IMR-90 (cell line): ENCODE data around the gene ALDH3B2. TPM values are rescaled to one million over a fixed set of nuclear protein-coding genes. Genes with fewer than 3 reads are reported as not detected.

Source experiments
- ATAC-seq: fragments of 200-7000 bp; cut with Tn5 transposase; 2 replicates; pipeline ENCODE4 v1.9.1; 2020; ENCODE audit warnings: low read depth, mild to moderate bottlenecking, moderate library complexity
- BruUV-seq: library from RNA; stranded (reverse); fragments of 400-500 nt; replicated peaks from 2 replicates; lab custom pipeline; 2021; lab: Mats Ljungman, UMichigan
- CTCF ChIA-PET: fragments of 300-600 bp; formaldehyde crosslinking; extraction: SDS; loops from one replicate; lab custom pipeline; 2021; ENCODE audit warnings: antibody characterized with exemption; lab: Yijun Ruan, JAX
- POLR2A ChIA-PET: fragments of 300-600 bp; sonication (Branson Sonifier 250); formaldehyde crosslinking; loops from one replicate; lab custom pipeline; 2022; ENCODE audit warnings: antibody characterized with exemption; ENCODE audit not compliant: unreplicated experiment; lab: Charles Lee
- DNase-seq: peaks from one replicate; pipeline ENCODE4 v3.0.0; 2013
- H2AFZ ChIP-seq: replicated peaks from 2 replicates; pipeline ENCODE3; 2013; ENCODE audit warnings: low read length, mild to moderate bottlenecking; ENCODE audit not compliant: poor library complexity
- H2AK5ac ChIP-seq: 2 replicates; pipeline ENCODE4 v1.6.1; 2013; ENCODE audit warnings: low read depth, low read length, inconsistent platforms
- H2AK9ac ChIP-seq: replicated peaks from 2 replicates; pipeline ENCODE3; 2013; ENCODE audit warnings: mild to moderate bottlenecking, low read depth, low read length, moderate library complexity; ENCODE audit not compliant: poor library complexity
- H2BK120ac ChIP-seq: 2 replicates; pipeline ENCODE4 v1.6.1; 2013; ENCODE audit warnings: low read depth, low read length, inconsistent platforms
- H2BK15ac ChIP-seq: 3 replicates; pipeline ENCODE4 v1.6.1; 2013; ENCODE audit warnings: low read depth, low read length, inconsistent platforms
- H2BK20ac ChIP-seq: 2 replicates; pipeline ENCODE4 v1.6.1; 2013; ENCODE audit warnings: low read depth, mild to moderate bottlenecking, inconsistent platforms, low read length, moderate library complexity
- H2BK5ac ChIP-seq: 2 replicates; pipeline ENCODE4 v1.6.1; 2013; ENCODE audit warnings: mild to moderate bottlenecking, low read depth, low read length, inconsistent platforms; ENCODE audit not compliant: poor library complexity, severe bottlenecking
- H3K14ac ChIP-seq: replicated peaks from 2 replicates; pipeline ENCODE4 v1.6.1; 2013; ENCODE audit warnings: low read depth, low read length, inconsistent platforms
- H3K18ac ChIP-seq: 2 replicates; pipeline ENCODE4 v1.6.1; 2013; ENCODE audit warnings: low read depth, low read length, control low read depth
- H3K23ac ChIP-seq: 2 replicates; pipeline ENCODE4 v1.6.1; 2013; ENCODE audit warnings: low read depth, low read length, inconsistent platforms
- H3K27ac ChIP-seq: 2 replicates; pipeline ENCODE4 v1.5.1; 2013; ENCODE audit warnings: mild to moderate bottlenecking, control low read depth, low read length; ENCODE audit not compliant: insufficient read depth
- H3K27me3 ChIP-seq: 2 replicates; pipeline ENCODE4 v1.6.1; 2013; ENCODE audit warnings: low read length; ENCODE audit not compliant: control insufficient read depth, insufficient read depth
- H3K36me3 ChIP-seq: 2 replicates; pipeline ENCODE4 v1.6.1; 2013; ENCODE audit warnings: low read length, mixed read lengths; ENCODE audit not compliant: control insufficient read depth, insufficient read depth
- H3K4ac ChIP-seq: 2 replicates; pipeline ENCODE4 v1.6.1; 2013; ENCODE audit warnings: low read depth, low read length, inconsistent platforms
- H3K4me1 ChIP-seq: 2 replicates; pipeline ENCODE4 v1.6.1; 2013; ENCODE audit warnings: low read length, mixed read lengths; ENCODE audit not compliant: control insufficient read depth, insufficient read depth
- H3K4me2 ChIP-seq: 2 replicates; pipeline ENCODE4 v1.6.1; 2013; ENCODE audit warnings: low read depth, mild to moderate bottlenecking, control low read depth, low read length, moderate library complexity
- H3K4me3 ChIP-seq: 2 replicates; pipeline ENCODE4 v1.5.1; 2013; ENCODE audit warnings: low read depth, mild to moderate bottlenecking, control low read depth, low read length, moderate library complexity; ENCODE audit not compliant: insufficient read depth
- H3K56ac ChIP-seq: 2 replicates; pipeline ENCODE4 v1.6.1; 2013; ENCODE audit warnings: low read length, inconsistent platforms; ENCODE audit not compliant: insufficient read depth; ENCODE audit errors: extremely low read depth
- H3K79me1 ChIP-seq, 2 experiments: 2 replicates each; pipeline ENCODE4 v1.6.1; 2013; ENCODE audit warnings: low read length in 2 of 2, inconsistent platforms in 1 of 2, low read depth in 1 of 2
- H3K9ac ChIP-seq: 2 replicates; pipeline ENCODE4 v1.6.1; 2013; ENCODE audit warnings: low read depth, low read length, control low read depth
- H3K9me1 ChIP-seq: 2 replicates; pipeline ENCODE4 v1.6.1; 2013; ENCODE audit warnings: low read length, inconsistent platforms; ENCODE audit not compliant: insufficient read depth
- H3K9me3 ChIP-seq: 2 replicates; pipeline ENCODE4 v1.6.1; 2013; ENCODE audit warnings: low read length; ENCODE audit not compliant: control insufficient read depth, insufficient read depth
- H4K20me1 ChIP-seq: 2 replicates; pipeline ENCODE4 v1.6.1; 2013; ENCODE audit warnings: low read length, inconsistent platforms; ENCODE audit not compliant: insufficient read depth
- H4K5ac ChIP-seq: 2 replicates; pipeline ENCODE4 v1.6.1; 2013; ENCODE audit warnings: mild to moderate bottlenecking, low read depth, low read length, control low read depth
- H4K8ac ChIP-seq, 2 experiments: 2 replicates each; pipeline ENCODE4 v1.6.1; 2013; ENCODE audit warnings: low read depth in 2 of 2, low read length in 2 of 2, control low read depth in 1 of 2, inconsistent platforms in 1 of 2
- H4K91ac ChIP-seq: 2 replicates; pipeline ENCODE4 v1.6.1; 2013; ENCODE audit warnings: low read depth, low read length, inconsistent platforms; ENCODE audit not compliant: insufficient read depth
- CEBPB ChIP-seq: IDR thresholded peaks from 2 replicates; pipeline ENCODE4 v1.6.1; 2012; ENCODE audit warnings: low read depth, low read length, improper control_type of control experiment
- SMC3 ChIP-seq: fragments of 150-350 bp; IDR thresholded peaks from 2 replicates; pipeline ENCODE4 v1.6.1; 2016; ENCODE audit warnings: low read depth, mild to moderate bottlenecking, antibody characterized with exemption, low read length, moderate library complexity
- WGBS, 2 experiments: methylation state at CpG; one replicate each; pipeline versions ENCODE4 v1.1.5 to v1.1.7; 2013; ENCODE audit warnings: missing lambda C conversion rate in 2 of 2; ENCODE audit not compliant: insufficient read length in 1 of 2; ENCODE audit errors: extremely low coverage in 2 of 2; 5-methylcytosine and 5-hydroxymethylcytosine counted together
- dilution Hi-C: fragments of 300-500 bp; cut with HindIII; formaldehyde crosslinking; loops from one replicate; pipeline ENCODE4 v1.14.3; 2018; ENCODE audit warnings: low sequenced_read_pairs; ENCODE audit not compliant: unreplicated experiment
- in situ Hi-C: fragments of 300-500 bp; cut with MboI; formaldehyde crosslinking; loops from 3 replicates; pipeline ENCODE4 v1.14.3; 2019; ENCODE audit warnings: low sequenced_read_pairs, inconsistent platforms, mixed read lengths
- intact Hi-C: fragments of 100-400 bp; cut with micrococcal nuclease; formaldehyde crosslinking; loops from 2 replicates; pipeline ENCODE4 v1.10.0; 2022
- polyA plus RNA-seq, 3 experiments: library from polyadenylated mRNA; depleted of rRNA; stranded (reverse); fragments of >200 nt; gene quantifications; 2 replicates each; pipeline ENCODE4 v1.2.3, GENCODE V29; 2012; ENCODE audit warnings: low replicate concordance in 1 of 3
- total RNA-seq: library from RNA; depleted of rRNA; stranded (reverse); fragments of >200 nt; gene quantifications from 2 replicates; pipeline ENCODE4 v1.2.3, GENCODE V29; 2012
- TF ChIP-seq, protein P1 (sequence below): conservative IDR thresholded peaks from 2 replicates; pipeline ENCODE4 v1.5.1; 2012; ENCODE audit warnings: mild to moderate bottlenecking, low read depth, low read length, improper control_type of control experiment

ALDH3B2 gene
- total and polyA plus RNA-seq, 2 of the 4 experiments (the other 2 are of a cell fraction), result not detected

GRCh38 chr11:67644042-67644441, 30.4 kb downstream of the ALDH3B2 start:
- H3K4me2 ChIP-seq, result no peak overlapping the region
- ChIA-PET CTCF (interaction anchor here (1.0 kb wide), 1 partner anchor 14 kb away, joined by 3 read pairs; the partner anchor contains the start of gene NUDT8), POLR2A (no interaction called here)
- no peaks in the 10 kb centered on the region for H4K20me1 ChIP-seq
- no peaks in the 10 kb centered on the region for H3K36me3 ChIP-seq
- H2AK5ac ChIP-seq, result no peak overlapping the region
- no peak overlapping the region for H3K4ac ChIP-seq
- no peak overlapping the region for H3K23ac ChIP-seq
- H2BK20ac ChIP-seq, result no peak overlapping the region
- no peak overlapping the region for H3K14ac ChIP-seq
- no peak overlapping the region for H4K91ac ChIP-seq
- no peaks in the 10 kb centered on the region for H3K4me1 ChIP-seq
- WGBS, 2 experiments, result 40% methylated on average over 1 of the region's 5 CpGs; no CpG with 5 or more reads in 1 of the 2 experiments
- H3K56ac ChIP-seq, result no peak overlapping the region
- no peaks in the 10 kb centered on the region for H3K79me1 ChIP-seq
- intact Hi-C loops, result loop anchor here (10.0 kb wide), 1 partner anchor 151 kb away; no protein-coding TSS in a partner anchor
- no peak overlapping the region for H4K8ac ChIP-seq
- H3K9me3 ChIP-seq, result no peaks in the 10 kb centered on the region; the same call in 1 of the 2 replicates
- H2BK15ac ChIP-seq, result no peak overlapping the region
- H3K27ac ChIP-seq, result no peak overlapping the region
- no peak for ATAC-seq
- H3K18ac ChIP-seq, result no peak overlapping the region
- no peak overlapping the region for H4K5ac ChIP-seq
- no peaks in the 10 kb centered on the region for H3K9me1 ChIP-seq
- TF ChIP-seq SMC3 (no peak), CEBPB (peak; percentile 35)
- TF ChIP-seq, protein P1, sequence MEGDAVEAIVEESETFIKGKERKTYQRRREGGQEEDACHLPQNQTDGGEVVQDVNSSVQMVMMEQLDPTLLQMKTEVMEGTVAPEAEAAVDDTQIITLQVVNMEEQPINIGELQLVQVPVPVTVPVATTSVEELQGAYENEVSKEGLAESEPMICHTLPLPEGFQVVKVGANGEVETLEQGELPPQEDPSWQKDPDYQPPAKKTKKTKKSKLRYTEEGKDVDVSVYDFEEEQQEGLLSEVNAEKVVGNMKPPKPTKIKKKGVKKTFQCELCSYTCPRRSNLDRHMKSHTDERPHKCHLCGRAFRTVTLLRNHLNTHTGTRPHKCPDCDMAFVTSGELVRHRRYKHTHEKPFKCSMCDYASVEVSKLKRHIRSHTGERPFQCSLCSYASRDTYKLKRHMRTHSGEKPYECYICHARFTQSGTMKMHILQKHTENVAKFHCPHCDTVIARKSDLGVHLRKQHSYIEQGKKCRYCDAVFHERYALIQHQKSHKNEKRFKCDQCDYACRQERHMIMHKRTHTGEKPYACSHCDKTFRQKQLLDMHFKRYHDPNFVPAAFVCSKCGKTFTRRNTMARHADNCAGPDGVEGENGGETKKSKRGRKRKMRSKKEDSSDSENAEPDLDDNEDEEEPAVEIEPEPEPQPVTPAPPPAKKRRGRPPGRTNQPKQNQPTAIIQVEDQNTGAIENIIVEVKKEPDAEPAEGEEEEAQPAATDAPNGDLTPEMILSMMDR, result 0 out of 2 replicates have a peak, but pooled peaks have one; percentile 9
- H3K4me3 ChIP-seq, result no peak overlapping the region
- H3K9ac ChIP-seq, result no peak overlapping the region
- in situ Hi-C loops, result no loop called here
- BruUV-seq, result no TSS peak
- no peak overlapping the region for H2BK5ac ChIP-seq
- H2AFZ ChIP-seq, result no peak overlapping the region
- no peak overlapping the region for H2BK120ac ChIP-seq
- peaks cover 19% of the 10 kb centered on the region; the same call in 1 of the 2 replicates for H3K27me3 ChIP-seq
- dilution Hi-C loops, result no loop called here
- no peak overlapping the region for H2AK9ac ChIP-seq
- DNase-seq, result no peak
